ENCODE measurements around the gene NOP10.
A peak's percentile ranks its signal among the peaks of the same experiment; 100 is the strongest.

DNA sequence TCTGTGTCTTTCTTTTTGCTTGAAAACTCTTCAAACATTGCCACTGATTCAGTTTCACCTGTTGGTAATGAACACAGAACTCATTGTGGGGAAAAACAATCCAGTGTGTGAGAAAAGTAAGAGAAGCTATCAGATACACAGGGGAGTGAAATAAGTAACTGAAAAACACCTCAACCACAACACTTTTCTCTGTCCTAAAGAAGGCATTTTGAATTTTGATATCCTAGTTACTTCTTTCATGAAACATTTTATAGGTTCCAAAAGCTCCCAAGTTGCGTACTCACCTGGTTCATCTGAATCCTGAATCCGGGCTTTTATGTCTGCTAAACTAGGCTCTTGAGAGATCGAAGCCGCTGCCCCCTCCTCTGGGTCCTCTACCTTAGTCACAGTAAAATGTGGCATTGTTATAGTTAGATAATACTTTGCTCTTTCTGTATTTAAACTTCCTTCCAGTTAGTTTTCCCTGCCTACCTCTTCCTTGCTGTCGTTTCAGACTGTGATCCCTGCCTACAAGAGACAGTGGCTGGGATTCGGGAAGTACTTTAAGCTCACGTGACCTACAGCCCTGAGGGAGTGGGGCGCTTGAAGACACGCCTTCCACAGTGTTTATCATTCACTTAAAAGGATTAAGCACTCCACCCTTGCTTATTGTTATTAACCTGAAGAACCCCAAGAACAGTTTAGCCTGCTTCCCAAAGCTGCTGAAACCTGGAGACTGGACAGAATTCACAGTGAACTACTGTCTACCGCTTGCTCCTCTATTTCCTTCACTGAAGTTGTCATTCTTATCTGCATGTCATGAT, 24.5 kb downstream of the NOP10 start:
- peak in 3 of 4 donors; percentile 37 to 77 (median 74) for TF ChIP-seq POLR2A (IDR thresholded peaks at IDR 0.05)
- peak; percentile 20 to 94 for TF ChIP-seq POLR2AphosphoS5 (IDR thresholded peaks at IDR 0.05)
- TF ChIP-seq, protein P1, sequence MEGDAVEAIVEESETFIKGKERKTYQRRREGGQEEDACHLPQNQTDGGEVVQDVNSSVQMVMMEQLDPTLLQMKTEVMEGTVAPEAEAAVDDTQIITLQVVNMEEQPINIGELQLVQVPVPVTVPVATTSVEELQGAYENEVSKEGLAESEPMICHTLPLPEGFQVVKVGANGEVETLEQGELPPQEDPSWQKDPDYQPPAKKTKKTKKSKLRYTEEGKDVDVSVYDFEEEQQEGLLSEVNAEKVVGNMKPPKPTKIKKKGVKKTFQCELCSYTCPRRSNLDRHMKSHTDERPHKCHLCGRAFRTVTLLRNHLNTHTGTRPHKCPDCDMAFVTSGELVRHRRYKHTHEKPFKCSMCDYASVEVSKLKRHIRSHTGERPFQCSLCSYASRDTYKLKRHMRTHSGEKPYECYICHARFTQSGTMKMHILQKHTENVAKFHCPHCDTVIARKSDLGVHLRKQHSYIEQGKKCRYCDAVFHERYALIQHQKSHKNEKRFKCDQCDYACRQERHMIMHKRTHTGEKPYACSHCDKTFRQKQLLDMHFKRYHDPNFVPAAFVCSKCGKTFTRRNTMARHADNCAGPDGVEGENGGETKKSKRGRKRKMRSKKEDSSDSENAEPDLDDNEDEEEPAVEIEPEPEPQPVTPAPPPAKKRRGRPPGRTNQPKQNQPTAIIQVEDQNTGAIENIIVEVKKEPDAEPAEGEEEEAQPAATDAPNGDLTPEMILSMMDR (IDR thresholded peaks at IDR 0.05), result no peak

All from upper lobe of left lung (tissue), 4 donors.